Activated T-cell treated with anti-CD3 and anti-CD28 coated beads, Interleukin-2, amount 50 U/mL, for 48 hours (primary cell): ENCODE results near the gene DPYD.

Experiments
- DNase-seq, 2 experiments: peaks; one replicate each; pipeline ENCODE4 v3.0.0-alpha.2; 2020

DPYD gene

GRCh38 chr1:97680470-97680869 lies 240.4 kb downstream of the DPYD start:
- no peak for DNase-seq

GRCh38 chr1:97677702-97678101 lies 243.1 kb downstream of the DPYD start:
- no peak for DNase-seq

- no peak for DNase-seq
Measured at GRCh38 chr1:97674517-97674916, 246.3 kb downstream of the DPYD start.

- no peak for DNase-seq
Measured at GRCh38 chr1:97668945-97669344, 251.9 kb downstream of the DPYD start.

GRCh38 chr1:97660431-97661105 lies 260.3 kb downstream of the DPYD start:
- DNase-seq, result no peak

GRCh38 chr1:97654876-97655585 lies 265.8 kb downstream of the DPYD start:
- DNase-seq, result no peak

GRCh38 chr1:97651250-97651649 lies 269.6 kb downstream of the DPYD start:
- DNase-seq, result no peak

- no peak for DNase-seq
Measured at GRCh38 chr1:97649591-97649990, 271.2 kb downstream of the DPYD start.

- DNase-seq, result no peak
Measured at GRCh38 chr1:97647776-97648175, 273.1 kb downstream of the DPYD start.

- no peak for DNase-seq
Measured at GRCh38 chr1:97646071-97646470, 274.8 kb downstream of the DPYD start.

GRCh38 chr1:97640677-97641076 lies 280.2 kb downstream of the DPYD start:
- DNase-seq, result no peak

GRCh38 chr1:97636941-97637340 lies 283.9 kb downstream of the DPYD start:
- no peak for DNase-seq

GRCh38 chr1:97634758-97635157 lies 286.1 kb downstream of the DPYD start:
- DNase-seq, result no peak

- no peak for DNase-seq
Measured at GRCh38 chr1:97632776-97633175, 288.1 kb downstream of the DPYD start.

GRCh38 chr1:97632075-97632474 lies 288.8 kb downstream of the DPYD start:
- DNase-seq, result no peak

- no peak for DNase-seq
Measured at GRCh38 chr1:97630948-97631347, 289.9 kb downstream of the DPYD start.

GRCh38 chr1:97630281-97630680 lies 290.6 kb downstream of the DPYD start:
- DNase-seq, result no peak

GRCh38 chr1:97623220-97623619 lies 297.6 kb downstream of the DPYD start:
- DNase-seq, result no peak

- no peak for DNase-seq
Measured at GRCh38 chr1:97621955-97622354, 298.9 kb downstream of the DPYD start.

GRCh38 chr1:97619706-97620105 lies 301.1 kb downstream of the DPYD start:
- DNase-seq, result no peak

GRCh38 chr1:97610748-97611147 lies 310.1 kb downstream of the DPYD start:
- no peak for DNase-seq

- DNase-seq, result no peak
Measured at GRCh38 chr1:97610102-97610501, 310.7 kb downstream of the DPYD start.

GRCh38 chr1:97608272-97608671 lies 312.6 kb downstream of the DPYD start:
- no peak for DNase-seq

GRCh38 chr1:97603776-97604175 lies 317.1 kb downstream of the DPYD start:
- DNase-seq, result no peak

GRCh38 chr1:97603218-97603617 lies 317.6 kb downstream of the DPYD start:
- no peak for DNase-seq
